Left ventricle myocardium inferior (tissue), 1 donor: ENCODE results near the gene MKRN2. TPM values are rescaled to one million over a fixed set of nuclear protein-coding genes. Genes with fewer than 3 reads are reported as not detected.

ENCODE experiments used
- DNase-seq: peaks from one replicate; pipeline ENCODE4 v3.0.0-alpha.2; 2020
- H3K27ac ChIP-seq: fragments of 200-600 bp; replicated peaks from 2 replicates; pipeline ENCODE4 v1.8.0; 2021
- H3K27me3 ChIP-seq: fragments of 200-600 bp; 2 replicates; pipeline ENCODE4 v1.8.0; 2021; ENCODE audit warnings: low read depth
- H3K36me3 ChIP-seq: fragments of 200-600 bp; 2 replicates; pipeline ENCODE4 v1.8.0; 2021
- H3K4me1 ChIP-seq: fragments of 200-600 bp; 2 replicates; pipeline ENCODE4 v1.8.0; 2021
- H3K4me3 ChIP-seq: fragments of 200-600 bp; 2 replicates; pipeline ENCODE4 v1.8.0; 2021; ENCODE audit warnings: mild to moderate bottlenecking, moderate library complexity
- H3K9me3 ChIP-seq: fragments of 200-600 bp; replicated peaks from 2 replicates; pipeline ENCODE4 v1.8.0; 2021
- CTCF ChIP-seq: fragments of 200-600 bp; IDR thresholded peaks from 2 replicates; pipeline ENCODE4 v1.8.0; 2021; ENCODE audit warnings: antibody characterized with exemption, mild to moderate bottlenecking, borderline replicate concordance
- intact Hi-C: fragments of 100-400 bp; cut with micrococcal nuclease; formaldehyde crosslinking; loops from one replicate; pipeline ENCODE4 v1.11.0; 2022
- total RNA-seq: library from RNA; stranded (reverse); fragmentation: NEBNext Ultra II Directional; extraction: Animal tissue kit (Norgen Biotek cat#: 25700); gene quantifications from one replicate; pipeline ENCODE4 v1.2.1, GENCODE V29; 2021
- donor health status: DM: no; HTN: yes; CAD: no; lungs with severe emphysema.

The MKRN2 gene
- total RNA-seq, 1 donor from 2014 or later, result 34.3 TPM

GRCh38 chr3:12583280-12583679 is 26.4 kb downstream of the MKRN2 start:
- peaks cover 88% of the 10 kb centered on the region for H3K36me3 ChIP-seq
- DNase-seq, result no peak
- no peaks in the 10 kb centered on the region for H3K9me3 ChIP-seq
- intact Hi-C loops, result no loop called here
- H3K27me3 ChIP-seq, result no peaks in the 10 kb centered on the region
- peak overlapping the region; percentile 20 for H3K27ac ChIP-seq
- H3K4me1 ChIP-seq, result peaks cover 39% of the 10 kb centered on the region
- H3K4me3 ChIP-seq, result no peak overlapping the region
- no peak for TF ChIP-seq CTCF

DNA sequence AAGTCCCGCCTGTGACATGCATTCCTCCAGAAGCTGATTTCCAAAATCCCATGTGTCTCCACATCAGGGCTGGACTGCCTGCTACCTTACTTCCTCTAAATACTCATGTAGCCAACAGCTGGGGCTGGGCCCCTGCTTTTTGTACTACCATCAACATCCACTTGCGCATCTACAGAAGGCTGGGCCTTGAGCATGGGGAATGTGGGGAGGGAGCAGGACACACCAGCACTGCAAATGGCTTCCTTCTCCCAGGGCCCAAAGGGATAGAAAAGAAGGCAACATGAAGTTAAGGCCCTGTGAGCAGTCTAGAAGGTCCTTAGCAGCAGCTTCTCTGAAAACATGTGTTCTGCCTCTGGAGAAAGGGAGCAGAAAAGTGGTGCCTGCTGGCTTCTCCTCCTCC is 27.2 kb downstream of the MKRN2 start:
- intact Hi-C loops, result no loop called here
- DNase-seq, result no peak
- H3K27ac ChIP-seq, result no peak overlapping the region

DNA sequence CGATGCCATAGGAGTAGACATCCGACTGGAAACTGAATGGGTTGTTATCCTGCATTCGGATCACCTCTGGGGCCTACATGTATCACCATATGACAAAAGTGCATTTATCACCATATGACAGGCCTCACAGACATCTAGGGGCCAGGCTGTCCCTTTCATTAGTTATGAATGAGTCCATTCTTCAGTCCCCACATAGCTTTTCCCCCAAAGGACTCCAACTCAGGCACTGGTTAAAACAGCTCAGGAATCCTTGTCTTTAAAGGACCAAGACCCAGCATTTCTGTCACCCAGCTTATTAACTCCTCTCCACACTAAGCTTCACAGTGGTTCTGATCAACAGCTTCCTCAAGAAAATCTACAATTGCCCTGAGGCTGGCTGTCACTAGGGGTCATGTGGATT is 28.3 kb downstream of the MKRN2 start:
- DNase-seq, result no peak
- H3K4me1 ChIP-seq, result peaks cover 46% of the 10 kb centered on the region
- H3K9me3 ChIP-seq, result no peaks in the 10 kb centered on the region
- H3K27me3 ChIP-seq, result no peaks in the 10 kb centered on the region
- TF ChIP-seq CTCF, result no peak
- H3K27ac ChIP-seq, result no peak overlapping the region
- H3K36me3 ChIP-seq, result peaks cover 92% of the 10 kb centered on the region
- intact Hi-C loops, result no loop called here
- H3K4me3 ChIP-seq, result no peak overlapping the region

More for the DNA sequence above, 27.2 kb downstream of the MKRN2 start:
- no peaks in the 10 kb centered on the region for H3K9me3 ChIP-seq
- no peak overlapping the region for H3K4me3 ChIP-seq
- no peaks in the 10 kb centered on the region for H3K27me3 ChIP-seq
- H3K36me3 ChIP-seq, result peaks cover 88% of the 10 kb centered on the region
- peaks cover 47% of the 10 kb centered on the region for H3K4me1 ChIP-seq
- no peak for TF ChIP-seq CTCF

GRCh38 chr3:12585970-12586369 is 29.1 kb downstream of the MKRN2 start:
- H3K36me3 ChIP-seq, result peaks cover 92% of the 10 kb centered on the region
- TF ChIP-seq CTCF, result no peak
- no peak overlapping the region for H3K4me3 ChIP-seq
- H3K27me3 ChIP-seq, result no peaks in the 10 kb centered on the region
- no peaks in the 10 kb centered on the region for H3K9me3 ChIP-seq
- intact Hi-C loops, result no loop called here
- peaks cover 50% of the 10 kb centered on the region for H3K4me1 ChIP-seq
- DNase-seq, result no peak
- H3K27ac ChIP-seq, result peak overlapping the region; percentile 61

DNA sequence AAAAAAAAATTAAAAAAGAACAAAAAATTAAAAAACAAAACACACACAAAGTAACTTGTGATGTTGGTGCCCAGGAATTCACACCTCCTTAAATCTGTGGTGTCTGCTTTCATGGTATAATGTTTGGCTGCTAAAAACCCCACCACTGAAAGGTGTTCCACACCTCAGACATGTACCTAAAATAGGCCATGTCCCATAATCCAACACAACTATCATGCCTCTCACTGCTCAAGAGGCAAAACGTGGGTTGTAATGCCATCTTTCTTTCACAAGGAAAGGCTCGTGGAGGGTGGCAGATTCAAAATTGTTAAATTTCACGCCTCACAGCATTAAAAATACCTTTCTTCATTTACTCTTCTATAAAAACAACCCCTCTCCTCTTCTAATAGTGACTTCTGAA is 29.5 kb downstream of the MKRN2 start:
- H3K4me3 ChIP-seq, result no peak overlapping the region
- no peak for TF ChIP-seq CTCF
- DNase-seq, result no peak
- peak overlapping the region; percentile 61 for H3K27ac ChIP-seq
- H3K9me3 ChIP-seq, result no peaks in the 10 kb centered on the region
- intact Hi-C loops, result no loop called here
- H3K36me3 ChIP-seq, result peaks cover 92% of the 10 kb centered on the region
- H3K27me3 ChIP-seq, result no peaks in the 10 kb centered on the region
- H3K4me1 ChIP-seq, result peaks cover 53% of the 10 kb centered on the region
